ES-I3 (cell line): ENCODE measurements around the gene SRRD.
"Not testable (repeated sequence)": the region's sequence is repeated elsewhere in the genome, so short reads cannot be mapped to it uniquely, and the experiment has no call there.

Source experiments
- H3K36me3 ChIP-seq: 2 replicates; pipeline ENCODE4 v1.6.1; 2013; ENCODE audit warnings: mild to moderate bottlenecking, low read length, control low read depth, moderate library complexity; ENCODE audit not compliant: insufficient read depth
- H3K4me1 ChIP-seq: 2 replicates; pipeline ENCODE4 v1.6.1; 2013; ENCODE audit warnings: mild to moderate bottlenecking, control low read depth, low read length; ENCODE audit not compliant: insufficient read depth
- H3K9ac ChIP-seq: 2 replicates; pipeline ENCODE4 v1.6.1; 2013; ENCODE audit warnings: low read depth, mild to moderate bottlenecking, low read length, moderate library complexity
- H3K9me3 ChIP-seq: 2 replicates; pipeline ENCODE4 v1.6.1; 2013; ENCODE audit warnings: mild to moderate bottlenecking, low read length, moderate library complexity; ENCODE audit not compliant: control insufficient read depth, insufficient read depth

The SRRD gene

GRCh38 chr22:26508148-26508547, 24.5 kb downstream of the SRRD start:
- no peaks in the 10 kb centered on the region for H3K4me1 ChIP-seq
- no peak overlapping the region for H3K9ac ChIP-seq
- H3K36me3 ChIP-seq, result peaks cover 23% of the 10 kb centered on the region
- no peaks in the 10 kb centered on the region for H3K9me3 ChIP-seq

- H3K4me1 ChIP-seq, result peaks cover 4% of the 10 kb centered on the region
- no peaks in the 10 kb centered on the region for H3K9me3 ChIP-seq
- H3K36me3 ChIP-seq, result peaks cover 13% of the 10 kb centered on the region; the same call in 1 of the 2 replicates
- H3K9ac ChIP-seq, result peak within 1 kb of the TSS; percentile 71
Measured at GRCh38 chr22:26512149-26512793, 28.6 kb downstream of the SRRD start, which contains the start of gene TFIP11. Gene TFIP11, minus strand, starts transcription at chr22:26512473. Its CDS starts 2,201 bp downstream, at chr22:26510272.

- H3K4me1 ChIP-seq, result peaks cover 4% of the 10 kb centered on the region
- peak overlapping the region; percentile 18; the same call in 1 of the 2 replicates for H3K9ac ChIP-seq
- H3K9me3 ChIP-seq, result no peaks in the 10 kb centered on the region
- H3K36me3 ChIP-seq, result 0 out of 2 replicates have a peak, but pooled peaks cover 7% of the 10 kb centered on the region
Measured at GRCh38 chr22:26513838-26514237, 30.2 kb downstream of the SRRD start.

- no peaks in the 10 kb centered on the region for H3K9me3 ChIP-seq
Measured at GRCh38 chr22:26514419-26515161, 30.9 kb downstream of the SRRD start.

GRCh38 chr22:26515931-26516330, 32.3 kb downstream of the SRRD start:
- H3K9me3 ChIP-seq, result no peaks in the 10 kb centered on the region
- peaks cover 4% of the 10 kb centered on the region for H3K4me1 ChIP-seq
- no peaks in the 10 kb centered on the region for H3K36me3 ChIP-seq
- no peak overlapping the region for H3K9ac ChIP-seq

More at GRCh38 chr22:26514419-26515161, 30.9 kb downstream of the SRRD start:
- peaks cover 4% of the 10 kb centered on the region for H3K4me1 ChIP-seq
- H3K9ac ChIP-seq, result no peak overlapping the region
- 0 out of 2 replicates have a peak, but pooled peaks cover 4% of the 10 kb centered on the region for H3K36me3 ChIP-seq

- H3K36me3 ChIP-seq, result no peaks in the 10 kb centered on the region
- no peaks in the 10 kb centered on the region for H3K9me3 ChIP-seq
- H3K4me1 ChIP-seq, result peaks cover 4% of the 10 kb centered on the region
- H3K9ac ChIP-seq, result no peak overlapping the region
Measured at GRCh38 chr22:26516503-26516902, 32.8 kb downstream of the SRRD start.

- H3K36me3 ChIP-seq, result no peaks in the 10 kb centered on the region
- no peak overlapping the region for H3K9ac ChIP-seq
- peaks cover 4% of the 10 kb centered on the region for H3K4me1 ChIP-seq
- H3K9me3 ChIP-seq, result no peaks in the 10 kb centered on the region
Measured at GRCh38 chr22:26517429-26517828, 33.8 kb downstream of the SRRD start.

GRCh38 chr22:26522012-26522411, 38.3 kb downstream of the SRRD start:
- Histone ChIP-seq H3K4me1 (no peaks in the 10 kb centered on the region), H3K9ac (no peak overlapping the region), H3K36me3 (peaks cover 7% of the 10 kb centered on the region; the same call in 1 of the 2 replicates), H3K9me3 (no peaks in the 10 kb centered on the region)

GRCh38 chr22:26522592-26522991, 38.9 kb downstream of the SRRD start:
- H3K4me1 ChIP-seq, result no peaks in the 10 kb centered on the region
- H3K36me3 ChIP-seq, result peaks cover 12% of the 10 kb centered on the region
- no peak overlapping the region for H3K9ac ChIP-seq
- H3K9me3 ChIP-seq, result no peaks in the 10 kb centered on the region

GRCh38 chr22:26524870-26525269, 41.2 kb downstream of the SRRD start:
- no peaks in the 10 kb centered on the region for H3K4me1 ChIP-seq
- no peaks in the 10 kb centered on the region for H3K9me3 ChIP-seq
- H3K9ac ChIP-seq, result no peak overlapping the region
- H3K36me3 ChIP-seq, result peaks cover 12% of the 10 kb centered on the region

- Histone ChIP-seq H3K9ac (no peak overlapping the region), H3K36me3 (peaks cover 12% of the 10 kb centered on the region), H3K9me3 (no peaks in the 10 kb centered on the region), H3K4me1 (no peaks in the 10 kb centered on the region)
Measured at GRCh38 chr22:26525946-26526564, 42.4 kb downstream of the SRRD start.

GRCh38 chr22:26527167-26527566, 43.5 kb downstream of the SRRD start:
- Histone ChIP-seq H3K9ac (no peak overlapping the region), H3K4me1 (no peaks in the 10 kb centered on the region), H3K9me3 (no peaks in the 10 kb centered on the region), H3K36me3 (peaks cover 12% of the 10 kb centered on the region)

- no peaks in the 10 kb centered on the region for H3K9me3 ChIP-seq
- no peaks in the 10 kb centered on the region for H3K4me1 ChIP-seq
- peaks cover 12% of the 10 kb centered on the region for H3K36me3 ChIP-seq
- no peak overlapping the region for H3K9ac ChIP-seq
Measured at GRCh38 chr22:26527574-26528465, 44.1 kb downstream of the SRRD start.

GRCh38 chr22:26528518-26528917, 44.8 kb downstream of the SRRD start:
- not testable (repeated sequence) for H3K9me3 ChIP-seq, H3K9ac ChIP-seq, H3K4me1 ChIP-seq
- H3K36me3 ChIP-seq, result peaks cover 12% of the 10 kb centered on the region
